GM19468 (cell line): Measurements from ENCODE around the gene LRTM2.
"Not testable (repeated sequence)": the region's sequence is repeated elsewhere in the genome, so short reads cannot be mapped to it uniquely, and the experiment has no call there.

Experiments
- ATAC-seq: cut with Tn5 transposase; IDR thresholded peaks from one replicate; pipeline ENCODE4 v1.9.1; 2021; ENCODE audit warnings: mild to moderate bottlenecking, moderate library complexity, moderate number of reproducible peaks; ENCODE audit not compliant: unreplicated experiment; ENCODE audit errors: extremely low read depth

The LRTM2 gene

GRCh38 chr12:1810201-1810930, 10.0 kb upstream of the LRTM2 start:
- ATAC-seq, result no peak

- ATAC-seq, result no peak
Measured at GRCh38 chr12:1810931-1811280, 9.5 kb upstream of the LRTM2 start.

GRCh38 chr12:1811281-1811947, 9.0 kb upstream of the LRTM2 start:
- no peak for ATAC-seq

- ATAC-seq, result no peak
Measured at GRCh38 chr12:1811948-1812291, 8.4 kb upstream of the LRTM2 start.

GRCh38 chr12:1812650-1813302, 7.6 kb upstream of the LRTM2 start:
- no peak for ATAC-seq

GRCh38 chr12:1814266-1814665, 6.1 kb upstream of the LRTM2 start:
- no peak for ATAC-seq

- ATAC-seq, result no peak
Measured at GRCh38 chr12:1815108-1815507, 5.3 kb upstream of the LRTM2 start.

- no peak for ATAC-seq
Measured at GRCh38 chr12:1815814-1816729, 4.3 kb upstream of the LRTM2 start.

GRCh38 chr12:1816730-1817348, 3.5 kb upstream of the LRTM2 start:
- ATAC-seq, result no peak

- ATAC-seq, result not testable (repeated sequence)
Measured at GRCh38 chr12:1817928-1818327, 2.4 kb upstream of the LRTM2 start.

GRCh38 chr12:1819050-1819449, 1.3 kb upstream of the LRTM2 start:
- ATAC-seq, result no peak

- no peak for ATAC-seq
Measured at GRCh38 chr12:1819571-1819970, 794 bp upstream of the LRTM2 start.

GRCh38 chr12:1820896-1821291, 529 bp downstream of the LRTM2 start:
- no peak for ATAC-seq

- ATAC-seq, result no peak
Measured at GRCh38 chr12:1821805-1822204, 1.4 kb downstream of the LRTM2 start.

GRCh38 chr12:1822699-1823098, 2.3 kb downstream of the LRTM2 start:
- no peak for ATAC-seq

- ATAC-seq, result no peak
Measured at GRCh38 chr12:1823237-1823636, 2.9 kb downstream of the LRTM2 start.

- ATAC-seq, result no peak
Measured at GRCh38 chr12:1825382-1826102, 5.2 kb downstream of the LRTM2 start.

GRCh38 chr12:1826401-1826800, 6.0 kb downstream of the LRTM2 start:
- no peak for ATAC-seq

GRCh38 chr12:1826867-1827705, 6.7 kb downstream of the LRTM2 start:
- no peak for ATAC-seq
